ENCODE results near the gene FGFR4. TPM values are rescaled to one million over a fixed set of nuclear protein-coding genes. Genes with fewer than 3 reads are reported as not detected.

FGFR4 gene
- total RNA-seq: 1 to 10 TPM; 2.1 to 4.5 (median 3.8) TPM

DNA sequence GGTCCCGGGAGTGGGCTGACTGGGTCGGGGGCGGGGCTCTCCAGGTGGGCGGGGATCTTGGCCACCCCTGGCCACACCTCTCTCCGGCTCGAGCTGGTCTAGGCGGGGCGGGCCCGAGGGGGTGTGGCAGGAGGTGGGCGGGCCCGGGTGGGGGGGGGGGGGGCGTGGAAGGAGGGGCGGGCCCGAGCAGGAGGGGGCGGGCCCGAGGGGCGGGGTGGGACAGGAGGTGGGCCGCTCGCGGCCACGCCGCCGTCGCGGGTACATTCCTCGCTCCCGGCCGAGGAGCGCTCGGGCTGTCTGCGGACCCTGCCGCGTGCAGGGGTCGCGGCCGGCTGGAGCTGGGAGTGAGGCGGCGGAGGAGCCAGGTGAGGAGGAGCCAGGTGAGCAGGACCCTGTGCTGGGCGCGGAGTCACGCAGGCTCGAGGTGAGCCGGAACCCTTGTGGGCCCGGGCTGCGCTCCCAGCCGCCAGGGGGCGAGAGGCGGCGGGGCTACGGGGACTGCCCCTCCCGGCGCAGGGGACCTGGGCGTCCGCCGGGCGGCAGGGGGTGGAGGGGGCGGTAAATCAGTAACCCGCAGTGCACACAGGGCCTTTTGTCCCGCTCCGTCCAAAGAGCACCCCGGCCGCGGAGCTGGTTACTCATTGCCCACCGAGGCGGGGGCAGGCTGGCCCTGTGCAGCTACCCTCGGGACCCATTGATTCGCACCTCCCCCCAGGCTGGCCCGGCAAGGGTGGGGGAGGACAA, at the start of gene FGFR4:
FGFR4 (plus strand) TSS at position 262 of the 744 bp plus-strand sequence. CDS start 2,688 bp downstream, outside the sequence.
- H3K27ac ChIP-seq (replicated peaks in 1 of 4): no peak within 1 kb of the TSS
- intact Hi-C loops (cut with DNase I): no loop called here

DNA sequence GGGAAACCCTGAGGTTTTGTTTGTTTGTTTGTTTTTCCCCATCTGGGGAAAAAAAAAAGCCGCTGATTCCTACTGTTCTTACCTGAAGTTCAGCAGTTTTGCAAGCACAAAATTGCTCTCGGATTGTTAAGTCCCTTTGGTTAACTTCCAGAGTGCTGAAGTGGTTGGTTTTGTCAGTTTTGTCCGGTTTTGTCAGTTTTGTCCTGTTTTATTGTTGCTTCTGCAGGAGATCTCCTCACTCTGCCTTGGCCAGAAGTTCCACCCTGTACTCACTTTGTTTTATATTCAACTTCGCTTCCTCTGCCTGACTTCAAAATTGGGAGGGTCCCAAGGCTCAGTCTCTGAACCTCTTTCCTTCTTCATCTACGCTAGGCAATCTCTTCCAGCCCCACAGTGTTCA, 49.8 kb upstream of the FGFR4 start:
- intact Hi-C loops (cut with DNase I): no loop called here
- no peaks in the 10 kb centered on the region for H3K27me3 ChIP-seq
- H3K36me3 ChIP-seq: peaks cover 0 to 36% (median 12%) of the 10 kb centered on the region in 4 donors
- no peak overlapping the region for H3K27ac ChIP-seq (replicated peaks in 1 of 4)
- H3K4me3 ChIP-seq: no peak overlapping the region
- no peak for DNase-seq (ENCODE audit: extremely low spot score)
- peaks cover 4 to 14% (median 9%) of the 10 kb centered on the region in 4 donors for H3K4me1 ChIP-seq
- WGBS: 94% methylated on average over 5 of the region's 5 CpGs
- TF ChIP-seq EP300 (IDR thresholded peaks at IDR 0.05): no peak
- TF ChIP-seq POLR2A (IDR thresholded peaks at IDR 0.05; ENCODE audit: low read depth): no peak
- TF ChIP-seq, protein P1, sequence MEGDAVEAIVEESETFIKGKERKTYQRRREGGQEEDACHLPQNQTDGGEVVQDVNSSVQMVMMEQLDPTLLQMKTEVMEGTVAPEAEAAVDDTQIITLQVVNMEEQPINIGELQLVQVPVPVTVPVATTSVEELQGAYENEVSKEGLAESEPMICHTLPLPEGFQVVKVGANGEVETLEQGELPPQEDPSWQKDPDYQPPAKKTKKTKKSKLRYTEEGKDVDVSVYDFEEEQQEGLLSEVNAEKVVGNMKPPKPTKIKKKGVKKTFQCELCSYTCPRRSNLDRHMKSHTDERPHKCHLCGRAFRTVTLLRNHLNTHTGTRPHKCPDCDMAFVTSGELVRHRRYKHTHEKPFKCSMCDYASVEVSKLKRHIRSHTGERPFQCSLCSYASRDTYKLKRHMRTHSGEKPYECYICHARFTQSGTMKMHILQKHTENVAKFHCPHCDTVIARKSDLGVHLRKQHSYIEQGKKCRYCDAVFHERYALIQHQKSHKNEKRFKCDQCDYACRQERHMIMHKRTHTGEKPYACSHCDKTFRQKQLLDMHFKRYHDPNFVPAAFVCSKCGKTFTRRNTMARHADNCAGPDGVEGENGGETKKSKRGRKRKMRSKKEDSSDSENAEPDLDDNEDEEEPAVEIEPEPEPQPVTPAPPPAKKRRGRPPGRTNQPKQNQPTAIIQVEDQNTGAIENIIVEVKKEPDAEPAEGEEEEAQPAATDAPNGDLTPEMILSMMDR (IDR thresholded peaks at IDR 0.05): no peak
- TF ChIP-seq POLR2AphosphoS5 (IDR thresholded peaks at IDR 0.05): no peak
- H3K9me3 ChIP-seq: no peaks in the 10 kb centered on the region

More for the DNA sequence above, at the start of gene FGFR4:
- H3K9me3 ChIP-seq: no peaks in the 10 kb centered on the region
- 3% methylated on average over 14 of the region's 68 CpGs for WGBS
- no peaks in the 10 kb centered on the region for H3K36me3 ChIP-seq
- H3K27me3 ChIP-seq: peaks cover 0 to 80% (median 11%) of the 10 kb centered on the region in 4 donors
- TF ChIP-seq, protein P1 (IDR thresholded peaks at IDR 0.05): peak in 2 of 3 experiments; percentile 41 to 65
- TF ChIP-seq POLR2A (IDR thresholded peaks at IDR 0.05; ENCODE audit: low read depth): no peak
- DNase-seq (ENCODE audit: extremely low spot score): no peak
- peaks cover 14 to 33% (median 27%) of the 10 kb centered on the region in 4 donors for H3K4me1 ChIP-seq
- peak within 1 kb of the TSS; percentile 47 to 60 (median 50) for H3K4me3 ChIP-seq

DNA sequence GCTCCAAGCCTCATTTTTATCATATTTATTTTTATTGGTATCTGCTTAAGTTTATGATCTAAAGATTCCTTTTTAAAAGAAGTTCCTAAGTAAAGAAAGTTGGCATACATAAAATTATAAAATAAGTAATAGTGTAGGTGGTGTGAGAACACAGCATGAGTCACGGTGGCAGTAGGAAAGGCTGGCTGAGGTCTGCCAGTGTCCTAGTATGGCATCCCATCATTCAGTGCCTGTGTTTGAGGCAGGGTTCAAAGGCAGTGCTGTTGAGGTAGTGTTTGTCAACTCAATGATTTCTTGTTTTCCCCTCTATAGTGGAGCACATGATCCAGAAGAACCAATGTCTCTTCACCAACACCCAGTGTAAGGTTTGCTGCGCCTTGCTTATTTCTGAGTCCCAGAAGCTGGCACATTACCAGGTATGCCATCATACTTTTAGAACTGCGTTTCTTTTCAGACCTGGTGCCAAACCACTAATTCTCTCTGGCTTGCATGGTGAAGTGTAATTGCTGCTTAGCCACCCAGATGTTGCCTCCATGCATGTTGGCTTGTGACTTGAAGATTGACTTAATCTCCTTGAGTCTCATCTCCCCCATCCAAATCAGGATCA, 45.8 kb upstream of the FGFR4 start:
- peaks cover 4 to 12% (median 9%) of the 10 kb centered on the region in 4 donors for H3K4me1 ChIP-seq
- no peaks in the 10 kb centered on the region for H3K9me3 ChIP-seq
- H3K27me3 ChIP-seq: no peaks in the 10 kb centered on the region
- intact Hi-C loops (cut with DNase I): no loop called here
- TF ChIP-seq EP300 (IDR thresholded peaks at IDR 0.05) (no peak), POLR2AphosphoS5 (IDR thresholded peaks at IDR 0.05) (no peak), POLR2A (IDR thresholded peaks at IDR 0.05; ENCODE audit: low read depth) (no peak)
- TF ChIP-seq, protein P1 (IDR thresholded peaks at IDR 0.05): no peak
- peaks cover 13 to 62% (median 43%) of the 10 kb centered on the region in 4 donors for H3K36me3 ChIP-seq
- WGBS: 67% methylated on average over 3 of the region's 3 CpGs
- H3K4me3 ChIP-seq: no peak overlapping the region
- peak overlapping the region in 3 of 4 donors; percentile 15 to 48 (median 22) for H3K27ac ChIP-seq (replicated peaks in 1 of 4)
- no peak for DNase-seq (ENCODE audit: extremely low spot score)

DNA sequence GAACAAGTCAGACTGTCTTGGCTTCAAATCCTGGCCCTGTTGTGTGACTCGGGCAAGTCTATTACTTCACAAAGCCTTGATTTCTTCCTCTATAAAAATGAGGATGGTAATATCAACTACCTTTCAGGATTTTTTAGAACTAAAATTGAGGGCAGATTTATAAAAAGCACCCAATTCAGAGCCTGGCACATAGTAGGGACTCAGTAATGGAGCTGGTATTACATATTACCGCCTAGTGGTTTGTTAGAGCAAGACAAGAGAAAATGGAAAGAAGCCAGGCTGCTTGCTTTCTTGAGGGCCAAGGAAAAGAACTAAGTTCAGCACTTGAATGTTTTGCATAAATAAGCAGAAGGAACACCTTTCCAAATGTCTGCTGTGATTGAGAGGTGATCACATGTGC, 44.8 kb upstream of the FGFR4 start:
- peaks cover 16 to 67% (median 47%) of the 10 kb centered on the region in 4 donors for H3K36me3 ChIP-seq
- H3K9me3 ChIP-seq: no peaks in the 10 kb centered on the region
- H3K27ac ChIP-seq (replicated peaks in 1 of 4): no peak overlapping the region
- no peak for TF ChIP-seq EP300 (IDR thresholded peaks at IDR 0.05)
- no peak for TF ChIP-seq POLR2AphosphoS5 (IDR thresholded peaks at IDR 0.05)
- TF ChIP-seq POLR2A (IDR thresholded peaks at IDR 0.05; ENCODE audit: low read depth): no peak
- TF ChIP-seq, protein P1 (IDR thresholded peaks at IDR 0.05): no peak
- peaks cover under 1 to 12% (median 7%) of the 10 kb centered on the region in 4 donors for H3K4me1 ChIP-seq
- intact Hi-C loops (cut with DNase I): no loop called here
- no peak overlapping the region for H3K4me3 ChIP-seq
- WGBS: 89% methylated on average over 2 of the region's 2 CpGs
- no peak for DNase-seq (ENCODE audit: extremely low spot score)
- H3K27me3 ChIP-seq: no peaks in the 10 kb centered on the region

All from esophagus muscularis mucosa (tissue), 4 donors.